Kidney epithelial cell (primary cell): ENCODE results near the gene SCAMP3. TPM values are rescaled to one million over a fixed set of nuclear protein-coding genes. Genes with fewer than 3 reads are reported as not detected.
"Not testable (repeated sequence)": the region's sequence is repeated elsewhere in the genome, so short reads cannot be mapped to it uniquely, and the experiment has no call there.

ENCODE experiments used
- DNase-seq: peaks from one replicate; pipeline ENCODE4 v3.0.0-alpha.2; 2010; ENCODE audit warnings: low read depth
- H3K27me3 ChIP-seq: 2 replicates; pipeline ENCODE4 v1.6.0; 2011; ENCODE audit warnings: low read length; ENCODE audit not compliant: control insufficient read depth, insufficient read depth
- H3K36me3 ChIP-seq: 2 replicates; pipeline ENCODE4 v1.5.1; 2011; ENCODE audit warnings: low read length; ENCODE audit not compliant: control insufficient read depth, insufficient read depth
- H3K4me3 ChIP-seq: 2 replicates; pipeline ENCODE4 v1.5.1; 2011; ENCODE audit warnings: low read depth, mild to moderate bottlenecking, control low read depth, low read length
- total RNA-seq: library from RNA; depleted of rRNA; stranded (reverse); fragments of >200 nt; gene quantifications from 2 replicates; pipeline ENCODE4 v1.2.3, GENCODE V29; 2015
- TF ChIP-seq, protein P1 (sequence below): IDR thresholded peaks from 2 replicates; pipeline ENCODE4 v1.5.1; 2011; ENCODE audit warnings: mild to moderate bottlenecking, moderate library complexity, low read length, control low read depth, inconsistent platforms; ENCODE audit not compliant: insufficient read depth, poor library complexity, severe bottlenecking

The SCAMP3 gene
- total RNA-seq, 1 donor from 2014 or later, result 93.8 TPM

DNA sequence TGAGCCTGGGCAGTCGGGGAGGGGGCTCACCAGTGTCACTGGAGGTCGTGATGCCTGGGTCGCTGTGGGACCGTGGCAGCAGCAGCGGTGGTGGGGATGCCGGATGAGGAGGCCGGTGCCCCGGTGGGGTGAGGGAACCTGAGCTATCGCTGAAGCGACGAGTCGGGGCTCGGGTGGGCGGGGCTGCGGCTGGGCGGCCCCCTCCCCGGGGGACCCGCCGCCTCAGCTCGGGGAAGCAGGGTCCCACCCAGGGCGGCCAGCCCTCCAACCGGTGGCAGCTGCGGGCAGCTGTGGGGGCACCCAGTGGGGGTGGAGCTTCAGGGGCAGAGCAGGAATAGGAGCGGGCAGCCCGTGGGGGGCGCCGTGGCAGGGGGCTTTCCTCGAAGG lies 11.9 kb downstream of the SCAMP3 start:
- TF ChIP-seq, protein P1, sequence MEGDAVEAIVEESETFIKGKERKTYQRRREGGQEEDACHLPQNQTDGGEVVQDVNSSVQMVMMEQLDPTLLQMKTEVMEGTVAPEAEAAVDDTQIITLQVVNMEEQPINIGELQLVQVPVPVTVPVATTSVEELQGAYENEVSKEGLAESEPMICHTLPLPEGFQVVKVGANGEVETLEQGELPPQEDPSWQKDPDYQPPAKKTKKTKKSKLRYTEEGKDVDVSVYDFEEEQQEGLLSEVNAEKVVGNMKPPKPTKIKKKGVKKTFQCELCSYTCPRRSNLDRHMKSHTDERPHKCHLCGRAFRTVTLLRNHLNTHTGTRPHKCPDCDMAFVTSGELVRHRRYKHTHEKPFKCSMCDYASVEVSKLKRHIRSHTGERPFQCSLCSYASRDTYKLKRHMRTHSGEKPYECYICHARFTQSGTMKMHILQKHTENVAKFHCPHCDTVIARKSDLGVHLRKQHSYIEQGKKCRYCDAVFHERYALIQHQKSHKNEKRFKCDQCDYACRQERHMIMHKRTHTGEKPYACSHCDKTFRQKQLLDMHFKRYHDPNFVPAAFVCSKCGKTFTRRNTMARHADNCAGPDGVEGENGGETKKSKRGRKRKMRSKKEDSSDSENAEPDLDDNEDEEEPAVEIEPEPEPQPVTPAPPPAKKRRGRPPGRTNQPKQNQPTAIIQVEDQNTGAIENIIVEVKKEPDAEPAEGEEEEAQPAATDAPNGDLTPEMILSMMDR, result no peak
- no peak for DNase-seq
- no peak overlapping the region for H3K4me3 ChIP-seq
- no peaks in the 10 kb centered on the region for H3K27me3 ChIP-seq
- no peaks in the 10 kb centered on the region for H3K36me3 ChIP-seq

DNA sequence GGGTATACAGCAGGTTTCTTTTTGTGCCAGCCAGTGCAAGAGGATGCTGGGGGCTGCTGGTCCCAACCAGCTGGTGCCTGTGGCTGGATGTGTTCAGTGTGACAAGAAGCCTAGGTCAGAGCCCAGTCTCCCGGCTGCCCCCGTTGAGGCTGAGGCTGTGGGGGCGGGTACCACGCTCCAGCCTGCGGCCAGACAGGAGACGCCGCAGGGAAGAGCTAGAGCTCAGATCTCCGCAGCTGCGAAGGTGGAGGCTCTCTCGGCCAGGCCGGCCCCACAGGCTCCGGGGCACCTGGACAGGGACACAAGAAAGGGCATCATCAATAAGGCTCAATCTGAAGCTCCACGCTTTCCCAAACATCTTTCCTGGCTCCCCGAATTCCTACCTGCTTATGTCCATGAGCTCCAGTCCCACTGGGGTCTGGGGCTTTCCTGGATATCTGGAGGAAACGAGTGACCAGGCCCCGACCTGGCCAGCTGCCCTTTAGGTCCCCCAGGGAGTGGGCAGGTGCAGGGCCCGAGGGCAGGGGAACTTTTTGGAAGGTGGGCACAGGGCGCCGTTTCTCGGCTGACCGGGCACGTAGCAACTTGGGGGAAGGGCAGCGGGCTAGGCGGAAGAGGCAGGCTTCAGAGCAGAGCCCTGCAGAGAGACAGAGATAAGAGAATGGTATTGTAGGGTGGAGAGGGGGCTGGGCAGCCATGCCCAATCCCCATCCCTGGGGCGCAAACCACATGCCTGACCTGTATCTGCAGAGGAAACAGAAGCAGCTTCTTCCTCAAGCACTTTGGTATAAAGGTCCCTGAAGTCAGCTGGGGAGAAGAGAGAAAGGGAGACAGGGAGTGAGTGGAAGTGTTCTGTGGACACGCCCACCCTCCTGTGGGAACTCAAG lies 14.2 kb downstream of the SCAMP3 start:
- no peak for DNase-seq
- TF ChIP-seq, protein P1, result no peak
- H3K27me3 ChIP-seq, result no peaks in the 10 kb centered on the region
- H3K36me3 ChIP-seq, result no peaks in the 10 kb centered on the region
- no peak overlapping the region for H3K4me3 ChIP-seq

DNA sequence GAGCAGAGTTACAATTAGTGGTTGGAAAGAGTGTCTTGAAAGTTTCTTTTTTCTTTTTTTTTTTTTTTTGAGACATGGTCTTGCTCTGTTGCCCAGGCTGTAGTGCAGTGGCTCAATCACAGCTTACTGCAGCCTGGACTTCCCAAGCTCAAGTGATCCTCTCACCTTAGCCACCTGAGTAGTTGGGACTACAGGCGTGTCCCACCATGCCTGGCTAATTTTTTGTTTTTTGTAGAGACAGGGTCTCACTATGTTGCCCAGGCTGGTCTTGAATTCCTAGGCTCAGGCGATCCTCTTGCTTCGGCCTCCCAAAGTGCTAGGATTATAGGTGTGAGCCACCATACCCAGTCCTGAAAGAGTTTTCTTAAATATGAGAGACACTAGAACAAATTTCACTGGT lies 15.4 kb downstream of the SCAMP3 start:
- not testable (repeated sequence) for H3K4me3 ChIP-seq, H3K36me3 ChIP-seq, H3K27me3 ChIP-seq, DNase-seq

DNA sequence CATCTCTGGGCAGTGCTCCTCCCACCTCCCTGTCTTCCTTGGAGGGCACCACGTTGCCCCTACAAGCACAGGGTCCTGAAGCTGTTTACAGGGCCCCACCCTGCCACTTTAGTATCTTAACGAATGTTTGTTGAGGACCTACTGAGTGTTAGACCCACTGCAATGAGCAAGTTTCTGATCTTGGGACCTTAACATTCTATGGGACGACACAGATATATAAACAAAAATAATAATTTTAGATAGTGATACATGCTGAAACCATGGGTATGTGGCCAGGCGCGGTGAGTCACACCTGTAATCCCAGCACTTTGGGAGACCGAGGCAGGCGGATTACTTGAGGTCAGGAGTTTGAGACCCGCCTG lies 17.0 kb downstream of the SCAMP3 start:
- no peaks in the 10 kb centered on the region for H3K36me3 ChIP-seq
- H3K4me3 ChIP-seq, result peak overlapping the region; percentile 56
- TF ChIP-seq, protein P1, result no peak
- DNase-seq, result no peak
- no peaks in the 10 kb centered on the region for H3K27me3 ChIP-seq

DNA sequence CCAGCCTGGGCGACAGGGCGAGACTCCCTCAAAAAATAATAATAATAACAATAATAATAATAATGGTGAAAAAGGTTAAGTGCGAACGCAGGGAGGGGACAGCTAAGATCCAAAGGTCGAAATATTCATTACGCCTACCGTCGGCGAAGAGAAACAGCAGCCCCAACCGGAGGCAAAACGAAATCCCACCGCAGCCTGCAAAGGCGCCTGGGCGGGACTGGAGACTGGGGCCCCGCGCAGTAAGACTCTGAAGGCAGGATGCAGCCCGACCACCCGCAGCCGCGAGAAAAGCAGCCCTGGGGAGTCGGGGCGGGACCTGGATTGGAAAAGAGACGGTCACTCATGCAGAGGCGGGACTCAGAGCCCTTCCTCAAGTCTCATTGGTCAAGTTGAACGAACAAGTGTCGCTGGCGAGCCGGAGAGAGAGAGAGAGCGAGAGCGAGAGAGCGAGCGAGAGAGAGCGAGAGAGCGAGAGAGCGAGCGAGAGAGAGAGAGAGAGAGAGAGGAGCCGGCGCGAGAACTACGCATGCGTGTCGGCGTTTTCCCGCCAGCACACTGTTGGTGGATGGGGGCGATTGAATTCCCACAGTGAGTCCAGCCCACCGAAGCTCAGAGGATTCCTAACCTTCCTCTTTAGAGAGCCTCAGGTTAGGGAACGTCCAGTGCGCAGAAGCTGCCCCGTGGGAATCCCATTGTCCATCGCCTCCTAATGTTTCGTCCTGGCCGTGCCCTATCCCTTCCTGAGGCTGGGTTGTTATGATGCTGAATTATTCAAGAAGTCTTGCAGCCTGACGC lies 17.6 kb downstream of the SCAMP3 start:
- TF ChIP-seq, protein P1, result no peak
- peak; percentile 97 for DNase-seq
- Histone ChIP-seq H3K36me3 (no peaks in the 10 kb centered on the region), H3K27me3 (no peaks in the 10 kb centered on the region), H3K4me3 (peak overlapping the region; percentile 56)

DNA sequence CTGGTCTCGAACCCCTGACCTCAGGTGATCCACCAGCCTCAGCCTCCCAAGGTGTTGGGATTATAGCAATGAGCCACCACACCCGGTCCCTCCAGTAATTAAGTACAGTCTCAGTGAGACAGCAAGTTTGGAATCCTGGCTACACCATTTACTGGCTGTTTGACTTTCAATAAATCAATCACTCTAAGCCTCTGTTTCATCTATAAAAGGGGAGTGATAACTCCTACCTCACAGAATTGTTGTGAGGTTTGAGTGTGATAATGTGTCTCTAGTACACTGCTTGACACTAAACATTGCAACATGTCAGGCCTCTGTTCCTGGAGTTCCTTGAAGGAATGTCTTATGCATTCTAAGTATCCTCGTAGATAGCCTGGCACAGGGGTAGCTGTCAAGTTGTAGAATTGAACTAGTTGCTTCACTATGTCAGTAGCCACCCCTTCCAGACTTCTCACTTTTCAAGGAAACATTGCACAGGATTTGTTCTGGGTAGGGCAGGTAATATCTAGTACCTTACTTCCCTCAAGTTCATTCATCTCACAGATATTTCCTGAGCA lies 19.3 kb downstream of the SCAMP3 start:
- TF ChIP-seq, protein P1, result no peak
- H3K27me3 ChIP-seq, result no peaks in the 10 kb centered on the region
- no peaks in the 10 kb centered on the region for H3K36me3 ChIP-seq
- DNase-seq, result no peak
- H3K4me3 ChIP-seq, result no peak overlapping the region
